ENCODE results near the gene ZXDC.

ZXDC gene

GRCh38 chr3:126498929-126499328 is 23.2 kb upstream of the ZXDC start:
- DNase-seq (ENCODE audit: low read depth in 1 of 2, low spot score in 1 of 2), result no peak

DNA sequence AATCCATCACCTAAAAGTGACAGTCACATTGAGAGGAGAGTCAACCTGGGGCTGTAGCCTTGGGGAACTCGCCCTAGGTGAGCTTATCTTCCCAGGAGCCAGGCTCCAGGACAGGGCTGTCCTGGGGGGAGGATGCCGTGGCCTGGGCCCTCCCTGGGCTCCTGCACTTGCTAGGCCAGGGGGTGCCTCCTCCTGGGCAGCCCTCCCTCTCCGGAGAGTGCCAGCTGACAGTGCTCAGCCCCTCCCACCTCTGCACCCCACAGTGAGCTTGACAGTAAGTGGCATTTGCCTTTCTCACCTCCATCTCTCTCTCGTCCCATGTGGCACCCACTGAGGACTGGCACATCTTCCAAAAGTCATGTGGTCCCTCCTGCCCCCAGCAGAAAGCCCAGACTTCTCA is 22.8 kb upstream of the ZXDC start:
- Histone ChIP-seq H3K27ac (replicated peaks) (no peak overlapping the region), H3K27me3 (ENCODE audit: insufficient read depth, poor library complexity, severe bottlenecking) (no peaks in the 10 kb centered on the region)
- TF ChIP-seq CTCF (IDR thresholded peaks at IDR 0.05; ENCODE audit: insufficient read depth, low read length) (no peak), POLR2AphosphoS5 (IDR thresholded peaks at IDR 0.05; ENCODE audit: low read depth) (no peak), SPI1 (IDR thresholded peaks at IDR 0.05; ENCODE audit: borderline replicate concordance, low read depth) (no peak), GABPA (IDR thresholded peaks at IDR 0.05; ENCODE audit: low read depth) (no peak)
- TF ChIP-seq, protein P1, sequence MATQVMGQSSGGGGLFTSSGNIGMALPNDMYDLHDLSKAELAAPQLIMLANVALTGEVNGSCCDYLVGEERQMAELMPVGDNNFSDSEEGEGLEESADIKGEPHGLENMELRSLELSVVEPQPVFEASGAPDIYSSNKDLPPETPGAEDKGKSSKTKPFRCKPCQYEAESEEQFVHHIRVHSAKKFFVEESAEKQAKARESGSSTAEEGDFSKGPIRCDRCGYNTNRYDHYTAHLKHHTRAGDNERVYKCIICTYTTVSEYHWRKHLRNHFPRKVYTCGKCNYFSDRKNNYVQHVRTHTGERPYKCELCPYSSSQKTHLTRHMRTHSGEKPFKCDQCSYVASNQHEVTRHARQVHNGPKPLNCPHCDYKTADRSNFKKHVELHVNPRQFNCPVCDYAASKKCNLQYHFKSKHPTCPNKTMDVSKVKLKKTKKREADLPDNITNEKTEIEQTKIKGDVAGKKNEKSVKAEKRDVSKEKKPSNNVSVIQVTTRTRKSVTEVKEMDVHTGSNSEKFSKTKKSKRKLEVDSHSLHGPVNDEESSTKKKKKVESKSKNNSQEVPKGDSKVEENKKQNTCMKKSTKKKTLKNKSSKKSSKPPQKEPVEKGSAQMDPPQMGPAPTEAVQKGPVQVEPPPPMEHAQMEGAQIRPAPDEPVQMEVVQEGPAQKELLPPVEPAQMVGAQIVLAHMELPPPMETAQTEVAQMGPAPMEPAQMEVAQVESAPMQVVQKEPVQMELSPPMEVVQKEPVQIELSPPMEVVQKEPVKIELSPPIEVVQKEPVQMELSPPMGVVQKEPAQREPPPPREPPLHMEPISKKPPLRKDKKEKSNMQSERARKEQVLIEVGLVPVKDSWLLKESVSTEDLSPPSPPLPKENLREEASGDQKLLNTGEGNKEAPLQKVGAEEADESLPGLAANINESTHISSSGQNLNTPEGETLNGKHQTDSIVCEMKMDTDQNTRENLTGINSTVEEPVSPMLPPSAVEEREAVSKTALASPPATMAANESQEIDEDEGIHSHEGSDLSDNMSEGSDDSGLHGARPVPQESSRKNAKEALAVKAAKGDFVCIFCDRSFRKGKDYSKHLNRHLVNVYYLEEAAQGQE (IDR thresholded peaks at IDR 0.05; ENCODE audit: insufficient replicate concordance, low read depth), result no peak

More at GRCh38 chr3:126498929-126499328, 23.2 kb upstream of the ZXDC start:
- no peak overlapping the region for H3K4me3 ChIP-seq (replicated peaks; ENCODE audit: insufficient read depth, low read length)
- H3K27me3 ChIP-seq (ENCODE audit: insufficient read depth, poor library complexity, severe bottlenecking), result no peaks in the 10 kb centered on the region
- TF ChIP-seq SPI1 (IDR thresholded peaks at IDR 0.05; ENCODE audit: borderline replicate concordance, low read depth), result no peak
- no peak for TF ChIP-seq GABPA (IDR thresholded peaks at IDR 0.05; ENCODE audit: low read depth)
- TF ChIP-seq, protein P1 (IDR thresholded peaks at IDR 0.05; ENCODE audit: insufficient replicate concordance, low read depth), result no peak
- TF ChIP-seq CTCF (IDR thresholded peaks at IDR 0.05; ENCODE audit: insufficient read depth, low read length), result no peak
- TF ChIP-seq POLR2AphosphoS5 (IDR thresholded peaks at IDR 0.05; ENCODE audit: low read depth), result no peak
- no peak overlapping the region for H3K27ac ChIP-seq (replicated peaks)

DNA sequence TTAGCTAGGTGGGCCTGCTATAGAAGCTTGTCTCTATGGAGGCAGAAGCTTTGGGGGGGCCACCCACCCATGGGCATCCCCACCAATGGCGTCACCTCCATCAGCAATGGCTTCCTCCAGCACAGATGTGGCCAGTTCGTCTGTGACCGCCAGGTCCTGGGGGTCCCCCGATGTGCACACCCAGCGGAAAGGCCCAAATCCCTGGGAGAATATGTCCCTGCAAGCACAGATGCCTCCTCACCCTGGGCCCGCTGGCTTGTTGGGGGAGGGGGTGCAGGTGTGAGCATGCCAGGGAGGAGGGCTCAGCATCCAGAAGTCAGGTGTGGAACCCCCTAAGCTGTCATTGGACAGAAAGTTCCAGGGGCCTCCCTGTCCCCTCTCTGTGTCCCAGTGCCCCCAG is 22.3 kb upstream of the ZXDC start:
- no peak overlapping the region for H3K4me3 ChIP-seq (replicated peaks; ENCODE audit: insufficient read depth, low read length)
- no peak for DNase-seq (ENCODE audit: low read depth in 1 of 2, low spot score in 1 of 2)
- H3K27me3 ChIP-seq (ENCODE audit: insufficient read depth, poor library complexity, severe bottlenecking), result no peaks in the 10 kb centered on the region
- no peak overlapping the region for H3K27ac ChIP-seq (replicated peaks)
- TF ChIP-seq SPI1 (IDR thresholded peaks at IDR 0.05; ENCODE audit: borderline replicate concordance, low read depth), result no peak
- TF ChIP-seq, protein P1 (IDR thresholded peaks at IDR 0.05; ENCODE audit: insufficient replicate concordance, low read depth), result no peak
- TF ChIP-seq GABPA (IDR thresholded peaks at IDR 0.05; ENCODE audit: low read depth), result no peak
- TF ChIP-seq POLR2AphosphoS5 (IDR thresholded peaks at IDR 0.05; ENCODE audit: low read depth), result no peak
- no peak for TF ChIP-seq CTCF (IDR thresholded peaks at IDR 0.05; ENCODE audit: insufficient read depth, low read length)

More for the DNA sequence above, 22.8 kb upstream of the ZXDC start:
- DNase-seq (ENCODE audit: low read depth in 1 of 2, low spot score in 1 of 2), result no peak
- no peak overlapping the region for H3K4me3 ChIP-seq (replicated peaks; ENCODE audit: insufficient read depth, low read length)
